SK-N-SH treated with all-trans-retinoic acid at 6 μM for 48 hours (cell line): ENCODE measurements around the gene ARL11.
"Not testable (repeated sequence)": the region's sequence is repeated elsewhere in the genome, so short reads cannot be mapped to it uniquely, and the experiment has no call there.

Experiments
- ATAC-seq: fragments of 200-7000 bp; cut with Tn5 transposase; 3 replicates; pipeline ENCODE4 v1.9.1; 2020; ENCODE audit warnings: mild to moderate bottlenecking, moderate library complexity
- ARNTL ChIP-seq: fragments of 450-650 bp; formaldehyde crosslinking; IDR thresholded peaks from 2 replicates; pipeline ENCODE4 v1.5.0; 2020; ENCODE audit warnings: low read depth, mild to moderate bottlenecking, moderate library complexity, borderline replicate concordance
- BACH2 ChIP-seq: fragments of 250-450 bp; sonication (Bioruptor Pico); IDR thresholded peaks from 2 replicates; pipeline ENCODE4 v1.9.0; 2021; ENCODE audit warnings: mild to moderate bottlenecking, borderline replicate concordance
- CREB5 ChIP-seq: fragments of 250-450 bp; sonication (Bioruptor Pico); IDR thresholded peaks from 2 replicates; pipeline ENCODE4 v1.5.1; 2020; ENCODE audit warnings: low read depth, mild to moderate bottlenecking, moderate library complexity
- CSDC2 ChIP-seq: fragments of 250-450 bp; sonication (Bioruptor Pico); IDR thresholded peaks from 2 replicates; pipeline ENCODE4 v1.5.0; 2020; ENCODE audit warnings: mild to moderate bottlenecking, moderate library complexity
- CSRNP3 ChIP-seq: fragments of 250-450 bp; sonication (Bioruptor Pico); IDR thresholded peaks from 2 replicates; pipeline ENCODE4 v1.5.1; 2021; ENCODE audit warnings: mild to moderate bottlenecking, moderate library complexity
- ESRRG ChIP-seq: fragments of 250-450 bp; sonication (Bioruptor Pico); IDR thresholded peaks from 2 replicates; pipeline ENCODE4 v1.6.1; 2021; ENCODE audit warnings: mild to moderate bottlenecking
- GLIS3 ChIP-seq: fragments of 250-450 bp; sonication (Bioruptor Pico); IDR thresholded peaks from 2 replicates; pipeline ENCODE4 v1.5.0; 2020; ENCODE audit warnings: mild to moderate bottlenecking, moderate library complexity
- ISL1 ChIP-seq: fragments of 250-450 bp; sonication (Bioruptor Pico); IDR thresholded peaks from 2 replicates; pipeline ENCODE4 v2.1.2; 2022; ENCODE audit warnings: mild to moderate bottlenecking, moderate library complexity
- OSR1 ChIP-seq: fragments of 250-450 bp; sonication (Bioruptor Pico); IDR thresholded peaks from 2 replicates; pipeline ENCODE4 v1.8.0; 2022; ENCODE audit warnings: moderate library complexity, mild to moderate bottlenecking, inconsistent platforms
- PATZ1 ChIP-seq: fragments of 250-450 bp; sonication (Bioruptor Pico); IDR thresholded peaks from 2 replicates; pipeline ENCODE4 v1.8.0; 2020; ENCODE audit warnings: mild to moderate bottlenecking, moderate library complexity, borderline replicate concordance
- PPARA ChIP-seq: fragments of 250-450 bp; sonication (Bioruptor Pico); IDR thresholded peaks from 2 replicates; pipeline ENCODE4 v1.5.0; 2020; ENCODE audit warnings: mild to moderate bottlenecking, borderline replicate concordance
- RARB ChIP-seq: fragments of 250-450 bp; sonication (Bioruptor Pico); IDR thresholded peaks from 2 replicates; pipeline ENCODE4 v1.8.0; 2021; ENCODE audit warnings: mild to moderate bottlenecking, moderate library complexity
- SNAI2 ChIP-seq: fragments of 250-450 bp; sonication (Bioruptor Pico); IDR thresholded peaks from 2 replicates; pipeline ENCODE4 v1.5.0; 2020; ENCODE audit warnings: mild to moderate bottlenecking, moderate library complexity
- TCF4 ChIP-seq: fragments of 250-450 bp; sonication (Bioruptor Pico); IDR thresholded peaks from 2 replicates; pipeline ENCODE4 v1.8.0; 2021; ENCODE audit warnings: mild to moderate bottlenecking, moderate library complexity, borderline replicate concordance
- TOX ChIP-seq: fragments of 250-450 bp; sonication (Bioruptor Pico); IDR thresholded peaks from 2 replicates; pipeline ENCODE4 v1.8.0; 2021; ENCODE audit warnings: mild to moderate bottlenecking, moderate library complexity, borderline replicate concordance
- TSHZ2 ChIP-seq: fragments of 250-450 bp; sonication (Bioruptor Pico); IDR thresholded peaks from 2 replicates; pipeline ENCODE4 v1.5.0; 2020; ENCODE audit warnings: mild to moderate bottlenecking, moderate library complexity
- ZC3H10 ChIP-seq: fragments of 250-450 bp; sonication (Bioruptor Pico); IDR thresholded peaks from 2 replicates; pipeline ENCODE4 v1.5.1; 2021; ENCODE audit warnings: mild to moderate bottlenecking, moderate library complexity
- ZFP3 ChIP-seq: fragments of 250-450 bp; sonication (Bioruptor Pico); IDR thresholded peaks from 2 replicates; pipeline ENCODE4 v1.5.0; 2020; ENCODE audit warnings: mild to moderate bottlenecking, moderate library complexity
- ZFP30 ChIP-seq: fragments of 450-650 bp; formaldehyde crosslinking; IDR thresholded peaks from 2 replicates; pipeline ENCODE4 v1.5.0; 2022; ENCODE audit warnings: mild to moderate bottlenecking, moderate library complexity
- ZNF565 ChIP-seq: fragments of 450-650 bp; formaldehyde crosslinking; conservative IDR thresholded peaks from 2 replicates; pipeline ENCODE4 v1.5.0; 2020; ENCODE audit warnings: low read depth, mild to moderate bottlenecking, moderate library complexity
- ZNF70 ChIP-seq: fragments of 450-650 bp; formaldehyde crosslinking; IDR thresholded peaks from 2 replicates; pipeline ENCODE4 v1.5.0; 2020; ENCODE audit warnings: mild to moderate bottlenecking, moderate library complexity

ARL11 gene

GRCh38 chr13:49610176-49610575 lies 18.1 kb upstream of the ARL11 start:
- TF ChIP-seq TOX (no peak), ISL1 (CRISPR knock-in tag) (no peak), CSRNP3 (CRISPR knock-in tag) (no peak), PPARA (CRISPR knock-in tag) (no peak), ZNF70 (CRISPR knock-in tag) (no peak), CREB5 (no peak), ZC3H10 (CRISPR knock-in tag) (no peak), PATZ1 (CRISPR knock-in tag) (no peak), ZNF565 (CRISPR knock-in tag) (no peak), ZFP30 (CRISPR knock-in tag) (no peak), ZFP3 (CRISPR knock-in tag) (no peak), ESRRG (CRISPR knock-in tag) (no peak)
- ATAC-seq: no peak

GRCh38 chr13:49612042-49612441 lies 16.3 kb upstream of the ARL11 start:
- ATAC-seq: not testable (repeated sequence)

GRCh38 chr13:49615836-49616675 lies 12.3 kb upstream of the ARL11 start:
- TF ChIP-seq RARB (no peak), PATZ1 (CRISPR knock-in tag) (no peak), PPARA (CRISPR knock-in tag) (no peak), GLIS3 (CRISPR knock-in tag) (no peak), SNAI2 (CRISPR knock-in tag) (no peak), BACH2 (CRISPR knock-in tag) (no peak), ESRRG (CRISPR knock-in tag) (no peak), ISL1 (CRISPR knock-in tag) (no peak), OSR1 (CRISPR knock-in tag) (no peak), TOX (no peak), ZC3H10 (CRISPR knock-in tag) (no peak), CREB5 (no peak), TSHZ2 (CRISPR knock-in tag) (no peak), TCF4 (CRISPR knock-in tag) (no peak), CSDC2 (CRISPR knock-in tag) (no peak), ZNF70 (CRISPR knock-in tag) (no peak), ZNF565 (CRISPR knock-in tag) (no peak), ARNTL (CRISPR knock-in tag) (no peak)
- TF ChIP-seq, all 23 proteins: peak for 0

More at GRCh38 chr13:49615836-49616675, 12.3 kb upstream of the ARL11 start:
- ATAC-seq: peak; percentile 76
